Lower leg skin (tissue), 4 donors: ENCODE measurements around the gene NRXN3. TPM values are rescaled to one million over a fixed set of nuclear protein-coding genes. Genes with fewer than 3 reads are reported as not detected.

Source experiments
- DNase-seq, 2 donors: peaks; one replicate each; pipeline ENCODE4 v3.0.0-alpha.2; 2019; ENCODE audit warnings: low spot score in 2 of 2
- H3K4me3 ChIP-seq: fragments of 200-600 bp; sonication (generic); 2 replicates; pipeline ENCODE4 v1.5.1; 2017; ENCODE audit warnings: mild to moderate bottlenecking, low read depth; ENCODE audit not compliant: poor library complexity, severe bottlenecking
- CTCF ChIP-seq, 3 donors: fragments of 450-650 bp; IDR thresholded peaks; one replicate each; pipeline ENCODE4 v1.5.1; 2016; ENCODE audit warnings: antibody characterized with exemption in 3 of 3, mild to moderate bottlenecking in 3 of 3, moderate library complexity in 2 of 3
- POLR2A ChIP-seq, 2 donors: fragments of 450-650 bp; IDR thresholded peaks; one replicate each; pipeline ENCODE4 v1.6.1; 2016 to 2017; ENCODE audit warnings: antibody characterized with exemption in 2 of 2, mild to moderate bottlenecking in 1 of 2, moderate library complexity in 1 of 2
- WGBS, 2 donors: methylation state at CpG; one replicate each; pipeline ENCODE4 v1.1.5; 2018; 5-methylcytosine and 5-hydroxymethylcytosine counted together
- intact Hi-C: fragments of 100-400 bp; cut with DNase I; formaldehyde crosslinking; loops from one replicate; pipeline ENCODE4 v1.15.0; 2023; ENCODE audit warnings: low total_unique reads
- total RNA-seq, 4 donors: library from RNA; depleted of rRNA; stranded (reverse); fragments of >200 nt; gene quantifications; one replicate each; pipeline ENCODE4 v1.1.0, GENCODE V29; 2016

Gene NRXN3
- total RNA-seq, 4 donors from 2014 or later: 0.61 to 2.4 (median 1.7) TPM

GRCh38 chr14:79834868-79835267, 1664.7 kb downstream of the NRXN3 start:
- no peak for DNase-seq
- no peak for TF ChIP-seq POLR2A (IDR thresholded peaks at IDR 0.05)
- no peak for TF ChIP-seq CTCF (IDR thresholded peaks at IDR 0.05)
- WGBS, 2 donors: 94 to 95% methylated on average over 6 of the region's 6 CpGs
- H3K4me3 ChIP-seq: no peak overlapping the region
- intact Hi-C loops: no loop called here

- TF ChIP-seq CTCF (IDR thresholded peaks at IDR 0.05) (no peak), POLR2A (IDR thresholded peaks at IDR 0.05) (no peak)
- DNase-seq: no peak
- no peak overlapping the region for H3K4me3 ChIP-seq
- intact Hi-C loops: no loop called here
- 46 to 77% methylated on average over 1 of the region's 1 CpG for WGBS, 2 donors
Measured at GRCh38 chr14:79836577-79836976, 1666.4 kb downstream of the NRXN3 start.

DNA sequence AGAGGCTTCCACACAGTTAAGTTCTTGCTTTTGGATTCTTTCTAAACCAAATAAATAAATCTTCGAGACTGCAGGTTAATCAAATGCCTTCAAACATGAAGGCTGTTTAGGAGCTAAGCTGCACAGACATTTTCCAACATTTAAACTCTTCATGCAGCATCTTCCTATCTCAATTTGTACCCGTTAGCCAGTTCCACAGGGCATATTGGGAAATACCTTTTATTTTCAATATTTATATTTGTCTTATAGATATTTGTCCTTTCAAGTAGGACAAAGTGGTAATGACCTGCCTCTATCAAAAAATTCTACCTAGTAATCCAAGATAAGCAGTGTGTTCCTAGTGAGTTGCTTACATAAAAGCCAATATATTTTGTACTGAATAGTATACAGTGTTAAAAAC, 1667.5 kb downstream of the NRXN3 start:
- no peak overlapping the region for H3K4me3 ChIP-seq
- no peak for DNase-seq
- WGBS, 2 donors: 85 to 94% methylated on average over 2 of the region's 2 CpGs
- intact Hi-C loops: no loop called here
- TF ChIP-seq CTCF (IDR thresholded peaks at IDR 0.05): no peak
- no peak for TF ChIP-seq POLR2A (IDR thresholded peaks at IDR 0.05)

DNA sequence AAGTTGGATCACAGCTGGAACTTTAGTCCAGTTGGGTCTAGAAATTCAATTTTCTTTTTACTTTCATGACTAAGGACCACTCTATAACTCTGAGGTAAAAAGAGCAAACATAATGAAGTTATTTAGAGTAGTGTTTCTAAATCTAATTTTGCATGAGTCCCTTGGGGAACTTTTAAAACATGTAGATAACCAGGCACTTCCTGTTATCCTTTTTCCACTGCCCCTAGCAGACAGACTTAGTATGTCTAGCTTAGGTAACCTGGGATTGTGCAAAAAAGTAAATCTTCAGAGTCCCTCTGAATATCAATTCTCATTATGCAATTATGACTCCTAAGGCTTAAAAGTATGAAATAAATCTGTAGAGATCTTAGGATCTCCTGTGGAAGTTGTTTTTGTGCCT, 1669.9 kb downstream of the NRXN3 start:
- H3K4me3 ChIP-seq: no peak overlapping the region
- TF ChIP-seq CTCF (IDR thresholded peaks at IDR 0.05): no peak
- no peak for DNase-seq
- intact Hi-C loops: no loop called here

GRCh38 chr14:79840831-79841230, 1670.7 kb downstream of the NRXN3 start:
- 41 to 43% methylated on average over 2 of the region's 2 CpGs for WGBS, 2 donors
- intact Hi-C loops: no loop called here
- no peak overlapping the region for H3K4me3 ChIP-seq
- DNase-seq: no peak
- no peak for TF ChIP-seq CTCF (IDR thresholded peaks at IDR 0.05)
- no peak for TF ChIP-seq POLR2A (IDR thresholded peaks at IDR 0.05)

GRCh38 chr14:79841433-79841832, 1671.3 kb downstream of the NRXN3 start:
- H3K4me3 ChIP-seq: no peak overlapping the region
- WGBS, 2 donors: 42 to 53% methylated on average over 3 of the region's 3 CpGs
- no peak for TF ChIP-seq POLR2A (IDR thresholded peaks at IDR 0.05)
- TF ChIP-seq CTCF (IDR thresholded peaks at IDR 0.05): no peak
- intact Hi-C loops: no loop called here
- no peak for DNase-seq
